Stimulated activated CD4-positive, alpha-beta T cell treated with anti-CD3 and anti-CD28 coated beads, TNF-alpha, amount 100 ng/mL, for 4 hours (primary cell): ENCODE measurements around the gene BAG2.

Source experiments
- DNase-seq, 3 experiments: peaks; one replicate each; pipeline ENCODE4 v3.0.0-alpha.2; 2020; ENCODE audit warnings: low read depth in 3 of 3

BAG2 gene

GRCh38 chr6:57173886-57174510, 1.9 kb downstream of the BAG2 start:
- no peak for DNase-seq

GRCh38 chr6:57174511-57174907, 2.4 kb downstream of the BAG2 start:
- no peak for DNase-seq

- DNase-seq = no peak
These were observed 5.6 kb downstream of the BAG2 start for GRCh38 chr6:57177545-57178265.

GRCh38 chr6:57180596-57180995, 8.5 kb downstream of the BAG2 start:
- no peak for DNase-seq

GRCh38 chr6:57182017-57182432, 9.9 kb downstream of the BAG2 start:
- no peak for DNase-seq

GRCh38 chr6:57183336-57183735, 11.2 kb downstream of the BAG2 start:
- no peak for DNase-seq

GRCh38 chr6:57190140-57190539, 18.0 kb downstream of the BAG2 start:
- DNase-seq = no peak

GRCh38 chr6:57193177-57193576, 21.1 kb downstream of the BAG2 start:
- DNase-seq = no peak

GRCh38 chr6:57195457-57195856, 23.3 kb downstream of the BAG2 start:
- DNase-seq = no peak

- DNase-seq = no peak
These were observed 27.0 kb downstream of the BAG2 start for GRCh38 chr6:57198926-57199636.

- DNase-seq = no peak
These were observed 29.6 kb downstream of the BAG2 start for GRCh38 chr6:57201718-57202117.

- DNase-seq = no peak
These were observed 33.6 kb downstream of the BAG2 start for GRCh38 chr6:57205550-57206328.

GRCh38 chr6:57207141-57207540, 35.0 kb downstream of the BAG2 start:
- no peak for DNase-seq

- no peak for DNase-seq
These were observed 35.7 kb downstream of the BAG2 start for GRCh38 chr6:57207872-57208271.

- no peak for DNase-seq
These were observed 36.9 kb downstream of the BAG2 start for GRCh38 chr6:57209030-57209429.

- DNase-seq = no peak
These were observed 37.9 kb downstream of the BAG2 start for GRCh38 chr6:57210060-57210459.

- DNase-seq = no peak
These were observed 43.1 kb downstream of the BAG2 start for GRCh38 chr6:57215260-57215659.

GRCh38 chr6:57216235-57217101, 44.3 kb downstream of the BAG2 start:
- DNase-seq = no peak

- no peak for DNase-seq
These were observed 45.1 kb downstream of the BAG2 start for GRCh38 chr6:57217270-57217669.

GRCh38 chr6:57220083-57220703, 48.1 kb downstream of the BAG2 start:
- no peak for DNase-seq
